PFSK-1 (cell line): ENCODE measurements around the gene NMNAT3.

Experiments used
- FOXP2 ChIP-seq: optimal IDR thresholded peaks from 2 replicates; pipeline ENCODE3; 2011; ENCODE audit warnings: borderline replicate concordance, control low read depth, inconsistent platforms; ENCODE audit not compliant: insufficient read depth; ENCODE audit errors: extremely low read length, extremely low read depth
- POLR2AphosphoS5 ChIP-seq: IDR thresholded peaks from 2 replicates; pipeline ENCODE4 v1.6.1; 2012; ENCODE audit warnings: low read depth, mild to moderate bottlenecking, control low read depth, low read length, moderate library complexity
- REST ChIP-seq, 2 experiments: IDR thresholded peaks; 2 replicates each; pipeline versions ENCODE4 v1.6.1 to v1.8.0; 2011 to 2012; ENCODE audit warnings: low read depth in 2 of 2, low read length in 2 of 2, control low read depth in 1 of 2, inconsistent platforms in 1 of 2, mild to moderate bottlenecking in 1 of 2, moderate library complexity in 1 of 2; ENCODE audit not compliant: insufficient read depth in 1 of 2
- SIN3A ChIP-seq: IDR thresholded peaks from 2 replicates; pipeline ENCODE4 v1.6.1; 2012; ENCODE audit warnings: mild to moderate bottlenecking, low read length, moderate library complexity, borderline replicate concordance; ENCODE audit not compliant: insufficient read depth
- TAF1 ChIP-seq: IDR thresholded peaks from 2 replicates; pipeline ENCODE4 v1.6.1; 2012; ENCODE audit warnings: low read length, control low read depth, borderline replicate concordance; ENCODE audit not compliant: insufficient read depth

NMNAT3 gene

GRCh38 chr3:139558351-139559266 lies 119.2 kb downstream of the NMNAT3 start:
- TF ChIP-seq POLR2AphosphoS5, result no peak
- no peak for TF ChIP-seq SIN3A
- no peak for TF ChIP-seq TAF1
- TF ChIP-seq REST (IDR thresholded peaks at IDR 0.05; ENCODE audit: insufficient read depth in 1 of 2, low read depth in 2 of 2, low read length in 2 of 2), result no peak

GRCh38 chr3:139557041-139557440 lies 120.7 kb downstream of the NMNAT3 start:
- TF ChIP-seq SIN3A (no peak), TAF1 (no peak)

- TF ChIP-seq POLR2AphosphoS5 (no peak), TAF1 (no peak), SIN3A (no peak), REST (IDR thresholded peaks at IDR 0.05; ENCODE audit: insufficient read depth in 1 of 2, low read depth in 2 of 2, low read length in 2 of 2) (no peak), FOXP2 (no peak)
Observed at GRCh38 chr3:139555249-139555648, 122.5 kb downstream of the NMNAT3 start.

- TF ChIP-seq SIN3A, result no peak
- no peak for TF ChIP-seq FOXP2
- TF ChIP-seq REST (IDR thresholded peaks at IDR 0.05; ENCODE audit: insufficient read depth in 1 of 2, low read depth in 2 of 2, low read length in 2 of 2), result no peak
- TF ChIP-seq POLR2AphosphoS5, result no peak
- no peak for TF ChIP-seq TAF1
Observed at GRCh38 chr3:139554628-139555027, 123.1 kb downstream of the NMNAT3 start.

GRCh38 chr3:139552632-139553365 lies 125.0 kb downstream of the NMNAT3 start:
- no peak for TF ChIP-seq TAF1
- no peak for TF ChIP-seq SIN3A
- TF ChIP-seq REST (IDR thresholded peaks at IDR 0.05; ENCODE audit: insufficient read depth in 1 of 2, low read depth in 2 of 2, low read length in 2 of 2), result no peak
- no peak for TF ChIP-seq POLR2AphosphoS5
- no peak for TF ChIP-seq FOXP2
